NB4 (cell line): ENCODE results near the gene ERVFRD-1.

Experiments
- DNase-seq: peaks from one replicate; pipeline ENCODE4 v3.0.0; 2010; ENCODE audit warnings: low read depth
- H3K4me3 ChIP-seq: one replicate; pipeline ENCODE4 v1.5.1; 2011; ENCODE audit warnings: mild to moderate bottlenecking, low read depth, low read length, moderate library complexity
- MYC ChIP-seq: IDR thresholded peaks from 2 replicates; pipeline ENCODE4 v1.6.1; 2011; ENCODE audit warnings: low read depth, low read length
- POLR2A ChIP-seq: IDR thresholded peaks from 2 replicates; pipeline ENCODE4 v1.6.1; 2011; ENCODE audit warnings: mild to moderate bottlenecking; ENCODE audit not compliant: insufficient read length; ENCODE audit errors: extremely low read depth
- TF ChIP-seq, protein P1 (sequence below): IDR thresholded peaks from 2 replicates; pipeline ENCODE4 v1.6.1; 2011; ENCODE audit warnings: low read depth, low read length
- TF ChIP-seq, protein P2 (sequence below): IDR thresholded peaks from one replicate; pipeline ENCODE4 v1.5.1; 2012; ENCODE audit warnings: low read depth, low read length

The ERVFRD-1 gene

DNA sequence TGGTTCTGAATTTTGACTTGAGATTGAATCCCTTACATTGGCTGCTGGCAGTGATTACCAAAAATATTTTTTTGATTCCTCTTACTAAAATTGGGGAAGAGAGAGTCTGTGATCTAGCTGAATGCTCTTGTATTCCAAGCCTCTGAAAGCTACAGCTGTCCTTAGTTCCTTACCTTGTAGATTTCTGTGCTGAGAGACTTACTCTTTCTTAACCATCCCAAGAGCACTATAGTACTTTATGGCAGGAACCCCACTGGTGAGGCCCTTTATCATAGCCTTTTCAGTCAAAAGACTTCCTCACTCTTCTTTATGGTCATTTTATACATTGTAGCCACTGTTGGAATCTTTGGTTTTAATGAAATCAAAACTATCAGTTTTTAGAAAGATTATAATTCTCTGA, 19.1 kb upstream of the ERVFRD-1 start:
- TF ChIP-seq POLR2A (no peak), MYC (no peak)
- TF ChIP-seq, protein P1, sequence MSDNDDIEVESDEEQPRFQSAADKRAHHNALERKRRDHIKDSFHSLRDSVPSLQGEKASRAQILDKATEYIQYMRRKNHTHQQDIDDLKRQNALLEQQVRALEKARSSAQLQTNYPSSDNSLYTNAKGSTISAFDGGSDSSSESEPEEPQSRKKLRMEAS: no peak
- TF ChIP-seq, protein P2, sequence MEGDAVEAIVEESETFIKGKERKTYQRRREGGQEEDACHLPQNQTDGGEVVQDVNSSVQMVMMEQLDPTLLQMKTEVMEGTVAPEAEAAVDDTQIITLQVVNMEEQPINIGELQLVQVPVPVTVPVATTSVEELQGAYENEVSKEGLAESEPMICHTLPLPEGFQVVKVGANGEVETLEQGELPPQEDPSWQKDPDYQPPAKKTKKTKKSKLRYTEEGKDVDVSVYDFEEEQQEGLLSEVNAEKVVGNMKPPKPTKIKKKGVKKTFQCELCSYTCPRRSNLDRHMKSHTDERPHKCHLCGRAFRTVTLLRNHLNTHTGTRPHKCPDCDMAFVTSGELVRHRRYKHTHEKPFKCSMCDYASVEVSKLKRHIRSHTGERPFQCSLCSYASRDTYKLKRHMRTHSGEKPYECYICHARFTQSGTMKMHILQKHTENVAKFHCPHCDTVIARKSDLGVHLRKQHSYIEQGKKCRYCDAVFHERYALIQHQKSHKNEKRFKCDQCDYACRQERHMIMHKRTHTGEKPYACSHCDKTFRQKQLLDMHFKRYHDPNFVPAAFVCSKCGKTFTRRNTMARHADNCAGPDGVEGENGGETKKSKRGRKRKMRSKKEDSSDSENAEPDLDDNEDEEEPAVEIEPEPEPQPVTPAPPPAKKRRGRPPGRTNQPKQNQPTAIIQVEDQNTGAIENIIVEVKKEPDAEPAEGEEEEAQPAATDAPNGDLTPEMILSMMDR: no peak
- H3K4me3 ChIP-seq: no peak overlapping the region
- DNase-seq: no peak

DNA sequence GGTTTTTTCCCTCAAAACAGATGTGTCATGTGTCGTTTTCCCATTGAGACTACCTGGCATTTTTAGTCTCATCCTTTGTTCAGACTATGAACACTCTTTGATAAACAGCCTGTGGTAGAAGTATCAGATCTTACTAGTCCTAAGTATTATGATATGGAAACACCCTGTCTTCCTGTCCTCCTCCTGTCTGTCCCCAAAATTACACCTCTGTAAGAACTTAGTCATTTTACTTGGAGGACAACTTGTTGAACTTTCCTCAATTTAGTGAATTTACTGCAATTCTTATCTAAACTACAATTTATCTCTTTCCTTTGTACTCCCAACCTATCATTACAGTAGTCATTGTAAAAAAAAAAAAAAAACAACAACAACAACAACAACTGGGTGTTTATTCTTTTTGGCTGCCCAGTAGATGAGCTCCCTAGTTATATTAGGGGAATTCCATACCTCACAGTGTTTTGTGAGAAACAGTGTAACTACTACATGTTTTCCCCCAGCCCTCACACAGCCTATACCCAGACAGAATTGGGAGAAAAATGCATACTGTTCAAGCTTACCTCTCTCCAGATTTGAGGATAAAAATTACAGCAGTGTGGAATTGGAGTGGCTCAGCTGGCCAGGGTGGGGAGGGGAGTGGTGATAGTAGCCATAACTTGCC, 18.5 kb upstream of the ERVFRD-1 start:
- TF ChIP-seq POLR2A (no peak), MYC (no peak)
- TF ChIP-seq, protein P1: no peak
- TF ChIP-seq, protein P2: no peak
- DNase-seq: no peak
- H3K4me3 ChIP-seq: no peak overlapping the region

DNA sequence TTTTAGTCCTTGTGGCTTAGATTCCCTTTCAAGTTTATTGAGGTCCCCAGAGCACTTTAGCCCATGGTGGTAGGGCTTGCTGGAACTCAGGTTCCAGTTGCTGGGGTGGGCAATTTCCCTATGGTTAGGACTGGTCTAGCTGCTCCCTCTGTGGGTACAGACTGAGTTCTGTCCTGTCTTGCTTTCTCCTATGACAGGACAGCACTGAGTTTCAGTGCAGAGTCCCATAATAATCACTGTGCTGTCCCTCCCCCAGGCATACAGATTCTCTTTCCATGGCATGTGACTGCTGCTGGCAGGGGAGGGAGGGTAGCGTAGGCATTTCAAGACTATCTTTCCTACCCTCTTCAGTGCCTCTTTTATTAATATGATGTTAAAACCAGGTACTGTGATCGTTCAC, 17.1 kb upstream of the ERVFRD-1 start:
- TF ChIP-seq POLR2A: no peak
- TF ChIP-seq, protein P2: no peak
- TF ChIP-seq, protein P1: no peak
- TF ChIP-seq MYC: no peak
- no peak overlapping the region for H3K4me3 ChIP-seq
- DNase-seq: no peak

DNA sequence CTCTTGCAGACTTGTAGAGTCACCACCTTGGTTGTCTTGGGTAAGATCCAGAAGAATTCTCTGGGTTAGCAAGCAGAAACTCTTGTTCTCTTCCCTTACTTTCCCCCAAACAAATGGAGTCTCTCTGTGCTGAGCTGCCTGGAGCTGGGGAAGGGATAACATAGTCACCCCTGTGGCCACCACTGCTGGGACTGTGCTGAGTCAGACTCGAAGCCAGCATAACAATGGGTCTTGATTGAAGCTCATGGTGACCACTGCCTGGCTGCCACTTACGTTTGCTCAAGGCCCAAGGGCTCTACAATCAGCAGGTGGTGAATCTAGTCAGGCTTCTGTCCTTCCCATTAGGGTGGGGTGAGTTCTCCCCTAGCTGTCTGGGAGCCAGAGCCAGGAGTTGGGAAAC, 15.4 kb upstream of the ERVFRD-1 start:
- DNase-seq: no peak
- TF ChIP-seq, protein P2: no peak
- no peak for TF ChIP-seq MYC
- no peak overlapping the region for H3K4me3 ChIP-seq

DNA sequence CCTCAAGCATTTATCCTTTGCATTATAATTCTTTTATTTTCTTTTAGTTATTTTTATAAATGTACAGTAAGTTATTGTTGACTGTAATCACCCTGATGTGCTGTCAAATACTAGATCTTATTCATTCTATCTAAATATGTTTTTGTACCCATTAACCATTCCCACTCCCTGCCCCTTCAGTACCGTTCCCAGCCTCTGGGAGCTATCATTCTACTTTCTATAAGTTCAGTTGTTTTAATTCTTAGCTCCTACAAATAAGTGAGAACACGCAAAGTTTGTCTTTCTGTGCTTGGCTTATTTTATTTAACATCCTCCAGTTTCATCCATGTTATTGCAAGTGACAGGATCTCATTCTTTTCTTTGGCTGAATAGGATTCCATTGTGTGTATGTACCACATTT, 12.5 kb upstream of the ERVFRD-1 start:
- no peak overlapping the region for H3K4me3 ChIP-seq
- DNase-seq: no peak
- TF ChIP-seq, protein P2: no peak
- TF ChIP-seq POLR2A (no peak), MYC (no peak)
- TF ChIP-seq, protein P1: no peak

DNA sequence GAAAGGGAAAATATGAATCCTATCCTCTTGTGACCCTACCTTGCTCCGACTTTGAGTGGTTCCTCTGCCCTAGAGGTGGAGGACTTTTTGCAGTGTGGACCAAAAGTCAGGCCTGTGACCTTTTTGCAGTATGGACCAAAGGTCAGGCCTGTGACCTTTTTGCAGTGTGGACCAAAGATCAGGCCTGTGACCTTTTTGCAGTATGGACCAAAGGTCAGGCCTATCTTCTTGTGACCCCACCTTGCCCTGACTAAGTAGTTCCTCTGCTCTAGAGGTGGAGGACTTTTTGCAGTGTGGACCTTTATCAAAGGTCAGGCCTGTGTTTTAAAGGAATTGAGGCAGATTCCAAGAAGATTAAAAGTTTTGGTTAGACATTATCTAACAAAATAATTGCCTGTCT, 10.9 kb upstream of the ERVFRD-1 start:
- no peak overlapping the region for H3K4me3 ChIP-seq
- TF ChIP-seq MYC (no peak), POLR2A (no peak)
- TF ChIP-seq, protein P1: no peak
- TF ChIP-seq, protein P2: no peak
- DNase-seq: no peak
